HCEC 1CT (cell line): ENCODE measurements around the gene CHD1.

Experiments used
- DNase-seq: peaks from one replicate; pipeline ENCODE4 v3.0.0-alpha.2; 2017

CHD1 gene

DNA sequence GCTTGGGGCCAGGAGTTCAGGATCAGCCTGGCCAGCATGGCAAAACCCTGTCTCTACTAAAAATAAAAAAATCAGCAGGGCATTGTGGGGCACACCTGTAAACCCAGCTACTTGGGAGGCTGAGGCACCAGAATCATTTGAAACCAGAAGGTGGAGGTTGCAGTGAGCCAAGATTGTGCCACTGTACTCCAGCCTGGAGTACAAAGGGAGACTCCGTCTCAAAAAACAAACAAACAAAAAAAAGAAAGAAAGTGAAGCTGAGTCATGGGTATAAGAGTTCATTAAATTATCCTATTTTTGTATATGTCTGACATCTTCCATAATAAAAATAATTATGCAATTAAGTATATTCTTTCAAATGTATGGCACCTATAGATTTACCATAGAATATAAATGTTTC is 37.2 kb downstream of the CHD1 start:
- DNase-seq: no peak

DNA sequence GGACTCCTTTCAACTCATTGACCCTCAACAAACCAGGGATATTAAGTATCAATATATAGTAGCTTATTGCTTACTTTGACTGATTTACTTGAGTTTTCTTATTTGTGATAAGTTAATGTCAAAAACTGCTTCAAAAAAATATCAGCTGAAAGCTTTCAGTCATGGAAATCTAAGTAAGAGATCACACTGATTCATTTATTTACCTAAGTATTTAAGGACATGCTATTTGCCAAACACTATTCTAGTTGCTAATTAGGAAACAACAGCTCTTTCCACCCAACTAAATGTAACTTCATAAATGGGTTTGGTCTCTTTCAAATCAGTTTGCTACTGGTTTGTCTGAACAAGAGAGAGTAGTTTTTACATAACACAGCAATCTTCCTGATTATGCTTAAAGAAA is 48.2 kb downstream of the CHD1 start:
- no peak for DNase-seq

DNA sequence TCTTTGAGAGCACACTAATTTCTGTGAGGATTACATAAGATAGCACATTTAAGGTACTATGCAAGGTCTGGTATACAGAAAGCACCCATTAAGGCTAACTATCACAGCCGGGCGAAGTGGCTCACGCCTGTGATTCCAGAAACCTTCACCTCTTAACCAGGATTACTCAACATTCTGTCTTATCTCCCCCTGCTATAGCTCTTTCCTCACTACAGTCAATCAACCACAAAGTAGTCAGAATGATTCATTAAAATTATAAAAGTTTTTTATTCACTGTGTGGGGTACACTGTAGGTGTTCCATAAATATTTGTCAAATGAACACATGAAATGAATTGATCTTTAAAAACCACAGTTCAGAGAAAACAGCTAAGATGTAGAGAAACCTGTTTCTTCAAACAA is 48.7 kb downstream of the CHD1 start:
- no peak for DNase-seq

DNA sequence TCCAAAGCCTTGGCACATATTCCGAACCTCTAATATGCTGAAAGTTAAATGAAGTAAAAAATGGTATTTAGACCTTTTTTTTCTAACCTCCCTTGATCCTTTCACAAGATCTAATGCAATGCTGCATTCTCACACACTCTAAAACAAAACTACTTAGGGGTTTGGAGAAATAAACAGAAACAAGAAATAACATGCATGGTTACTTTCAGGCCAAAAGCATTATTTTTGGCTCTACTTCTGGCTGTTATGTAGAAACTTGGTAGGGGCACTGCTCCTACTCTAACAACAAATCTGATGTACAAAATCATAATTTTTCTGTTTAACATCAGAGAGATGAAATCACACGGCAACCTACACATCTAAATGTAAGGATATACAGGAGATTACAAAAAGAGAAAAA is 51.2 kb downstream of the CHD1 start:
- no peak for DNase-seq

DNA sequence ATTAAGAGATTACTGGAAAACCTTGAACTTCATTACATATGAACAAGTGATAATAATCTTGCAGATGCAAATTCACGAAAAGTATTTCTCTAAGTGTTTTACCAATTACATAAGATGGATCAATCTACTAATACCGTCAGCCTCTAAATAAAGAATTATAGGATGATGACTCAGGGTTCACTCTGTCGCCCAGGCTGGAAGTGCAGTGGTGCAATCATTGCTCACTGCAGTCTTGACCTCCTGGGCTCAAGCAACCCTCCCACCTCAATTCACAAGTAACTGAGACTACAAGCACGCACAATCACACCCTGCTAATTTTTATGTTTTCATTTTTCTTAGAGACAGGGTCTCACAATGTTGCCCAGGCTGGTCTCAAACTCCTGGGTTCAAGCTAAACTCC is 56.1 kb downstream of the CHD1 start:
- DNase-seq: peak; percentile 72

DNA sequence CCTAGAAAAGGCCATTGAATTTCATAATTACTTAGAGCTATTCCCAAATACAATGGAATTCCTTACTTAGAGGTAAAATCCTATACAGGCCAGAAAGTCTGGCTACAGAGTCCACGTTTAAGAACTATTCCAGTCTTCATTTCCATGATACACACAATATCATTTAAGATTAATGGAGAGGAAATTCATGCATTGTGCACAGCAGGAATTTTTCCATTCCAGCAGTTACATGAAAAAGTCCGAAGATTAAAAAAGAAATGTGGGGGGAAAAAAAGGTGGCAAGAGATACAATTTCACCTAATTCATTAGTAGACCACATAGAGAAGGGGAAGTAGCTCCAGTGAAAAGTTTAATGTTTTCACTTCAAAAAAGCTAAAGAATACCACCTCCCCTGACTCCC is 63.1 kb downstream of the CHD1 start:
- no peak for DNase-seq

DNA sequence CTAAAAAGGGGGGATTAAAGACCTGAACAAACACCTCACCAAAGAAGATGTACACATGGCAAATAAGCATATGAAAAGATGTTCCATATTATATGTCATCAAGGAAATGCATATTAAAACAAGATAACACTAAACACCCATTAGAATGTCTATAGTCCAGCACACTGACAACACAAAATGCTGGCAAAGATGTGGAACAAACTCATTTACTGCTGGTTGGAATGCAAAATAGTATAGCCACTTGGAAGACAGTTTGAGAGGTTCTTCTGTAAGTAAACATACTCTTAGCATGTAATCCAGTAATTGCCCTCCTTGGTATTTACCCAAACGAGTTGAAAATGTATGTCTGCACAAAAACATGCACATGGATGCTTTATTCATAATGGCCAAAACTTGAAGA is 81.8 kb downstream of the CHD1 start:
- no peak for DNase-seq

DNA sequence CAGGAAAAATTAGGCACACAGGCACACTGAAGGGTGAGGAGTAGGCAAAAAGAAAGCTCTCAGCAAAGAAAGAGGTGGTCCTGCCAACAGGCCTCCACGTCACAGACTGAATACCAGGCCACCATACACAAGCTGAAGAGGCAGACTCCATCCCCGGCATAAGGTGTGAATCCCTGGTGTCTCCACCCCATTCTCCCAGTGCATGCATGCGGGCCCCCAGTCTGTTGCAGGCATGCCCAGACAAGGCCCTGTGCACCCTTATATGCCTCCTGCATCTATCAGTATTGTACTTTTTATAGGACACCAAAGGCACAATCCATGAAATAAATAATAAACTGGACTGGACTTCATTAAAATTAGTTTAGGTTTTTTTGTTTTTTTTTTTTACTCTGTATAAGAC is 82.3 kb downstream of the CHD1 start:
- DNase-seq: no peak

DNA sequence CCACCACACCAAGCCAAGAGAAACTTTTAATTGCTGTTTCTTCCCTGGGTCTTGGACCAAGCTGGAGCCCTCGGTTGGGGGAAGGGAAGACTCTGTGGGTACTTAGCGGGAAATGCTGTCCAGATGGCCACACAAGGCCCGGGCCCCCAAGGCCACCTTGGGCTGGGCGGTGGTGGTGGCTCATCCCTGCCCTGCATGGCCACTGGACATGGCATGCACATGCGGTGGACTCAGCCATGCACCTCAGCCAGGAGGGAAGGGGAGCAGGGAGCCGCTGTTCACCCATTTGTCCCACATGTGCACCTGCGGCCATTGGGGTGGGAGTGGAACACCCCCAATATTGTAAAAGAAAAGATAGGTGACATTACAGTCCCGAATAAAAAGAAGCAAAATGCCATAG is 82.9 kb downstream of the CHD1 start:
- no peak for DNase-seq

DNA sequence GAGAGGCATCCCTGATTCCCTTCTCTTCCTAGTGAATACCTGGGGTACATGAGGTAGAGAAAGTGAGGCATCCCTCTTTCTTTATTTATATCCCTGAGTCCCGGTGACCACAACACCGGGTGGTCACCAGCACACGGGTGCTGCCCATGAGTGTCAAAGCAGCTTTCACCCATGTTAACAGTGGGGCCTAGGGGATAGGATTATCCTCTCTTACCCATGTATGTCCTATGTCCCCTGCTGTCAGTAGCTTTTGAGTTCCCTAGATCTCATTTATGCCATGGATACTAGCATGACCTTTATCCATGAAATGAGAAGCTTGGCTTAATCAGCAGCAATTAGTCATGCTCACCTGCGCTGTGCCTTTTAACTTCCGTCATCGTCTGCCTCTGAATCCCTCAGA is 83.9 kb downstream of the CHD1 start:
- DNase-seq: no peak

DNA sequence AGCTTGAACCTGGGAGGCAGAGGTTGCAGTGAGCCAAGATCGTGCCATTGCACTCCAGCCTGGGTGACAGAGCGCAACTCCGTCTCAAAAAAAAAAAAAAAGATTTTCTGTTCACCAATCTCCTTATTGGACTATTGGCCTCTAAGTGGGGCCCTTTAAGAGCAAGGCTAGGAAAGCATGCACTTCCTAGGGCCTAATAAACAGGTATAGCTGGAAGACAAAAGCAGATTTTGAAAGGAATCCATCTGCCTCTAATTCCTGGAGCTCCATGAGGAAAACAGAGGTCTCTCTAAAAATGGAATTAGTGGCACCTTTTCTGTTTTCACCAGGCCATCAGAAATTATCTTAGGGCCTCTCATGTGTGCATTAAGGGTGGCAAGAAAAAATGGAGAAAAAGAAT is 85.3 kb downstream of the CHD1 start:
- no peak for DNase-seq

DNA sequence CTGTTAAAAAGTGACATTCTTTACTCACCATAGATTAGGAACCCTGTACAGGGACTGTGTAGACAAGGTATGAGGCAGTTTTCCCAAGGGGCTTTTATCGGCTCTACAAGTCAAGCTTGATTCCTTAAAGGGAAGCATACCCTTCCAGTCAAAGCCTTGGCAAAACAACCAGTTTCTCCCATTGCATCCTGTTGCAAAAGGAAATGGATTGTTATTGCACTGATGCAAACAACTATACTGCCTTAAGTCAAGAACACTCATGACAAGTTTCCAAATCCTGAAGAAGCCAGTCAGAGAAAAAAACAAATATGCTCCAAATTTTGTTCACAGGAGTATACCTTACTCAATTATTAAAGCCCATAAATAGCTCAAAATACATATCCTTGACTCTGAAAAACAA is 87.9 kb downstream of the CHD1 start:
- no peak for DNase-seq

DNA sequence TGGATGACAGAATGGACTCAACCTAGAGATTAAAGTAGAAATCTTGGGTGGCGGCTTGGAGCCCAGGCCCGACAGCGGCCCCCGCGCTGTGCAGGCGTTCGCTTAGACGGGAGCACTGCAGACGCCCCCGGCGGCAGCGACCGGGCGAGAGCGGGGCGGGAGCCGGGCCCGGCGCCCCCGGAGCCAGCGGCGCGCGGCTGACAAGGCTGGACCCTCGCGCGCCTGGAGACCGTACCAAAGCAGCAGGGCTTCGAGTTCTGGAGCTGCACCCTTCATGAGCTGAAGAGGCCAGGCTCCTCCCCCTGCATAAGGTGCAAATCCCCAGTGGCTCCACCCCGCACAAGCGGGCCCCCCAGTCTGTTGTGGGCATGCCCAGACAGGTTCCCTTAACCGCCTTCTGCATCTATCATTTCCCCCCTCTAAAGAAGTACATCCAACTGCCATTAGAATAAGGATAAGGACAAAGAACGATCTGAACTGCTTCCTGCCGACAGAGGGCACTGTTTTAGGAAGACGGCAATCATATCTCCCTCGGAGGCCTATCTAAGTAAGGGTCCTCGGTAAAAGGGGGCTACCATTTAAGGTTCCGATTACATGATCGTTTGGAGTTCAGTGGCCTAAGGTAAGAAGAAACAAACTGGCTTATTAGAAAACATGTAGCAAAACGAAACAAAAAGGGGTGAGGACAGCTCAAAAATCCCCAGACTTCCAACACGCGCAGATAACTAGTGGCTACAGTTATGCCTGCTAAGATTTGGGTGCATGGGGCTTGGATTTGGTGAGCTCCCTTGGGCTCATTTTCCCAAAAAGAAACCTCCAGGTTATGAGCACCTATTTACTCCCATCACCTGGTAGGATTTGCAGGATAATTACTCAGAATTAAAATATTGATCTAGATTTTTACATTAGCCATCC is 89.1 kb downstream of the CHD1 start:
- DNase-seq: no peak

DNA sequence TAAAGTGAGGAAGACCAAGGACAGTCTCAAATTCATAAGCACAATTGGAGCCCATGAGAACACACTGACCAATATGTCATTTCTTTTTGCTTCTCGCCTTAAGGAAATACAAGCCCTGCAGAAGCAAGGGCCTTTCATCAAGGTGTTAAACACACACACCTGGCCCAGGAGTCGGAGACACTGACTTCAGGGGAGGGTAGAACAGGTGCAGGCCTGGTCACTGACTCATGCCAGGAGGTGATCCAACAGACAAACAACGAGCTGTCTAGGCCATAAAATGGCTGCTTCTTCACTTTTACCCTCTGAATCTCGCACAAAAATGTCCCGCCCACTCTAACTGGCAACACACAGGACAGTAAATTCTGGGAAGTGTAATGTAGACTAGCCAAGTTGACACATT is 92.6 kb downstream of the CHD1 start:
- DNase-seq: no peak

DNA sequence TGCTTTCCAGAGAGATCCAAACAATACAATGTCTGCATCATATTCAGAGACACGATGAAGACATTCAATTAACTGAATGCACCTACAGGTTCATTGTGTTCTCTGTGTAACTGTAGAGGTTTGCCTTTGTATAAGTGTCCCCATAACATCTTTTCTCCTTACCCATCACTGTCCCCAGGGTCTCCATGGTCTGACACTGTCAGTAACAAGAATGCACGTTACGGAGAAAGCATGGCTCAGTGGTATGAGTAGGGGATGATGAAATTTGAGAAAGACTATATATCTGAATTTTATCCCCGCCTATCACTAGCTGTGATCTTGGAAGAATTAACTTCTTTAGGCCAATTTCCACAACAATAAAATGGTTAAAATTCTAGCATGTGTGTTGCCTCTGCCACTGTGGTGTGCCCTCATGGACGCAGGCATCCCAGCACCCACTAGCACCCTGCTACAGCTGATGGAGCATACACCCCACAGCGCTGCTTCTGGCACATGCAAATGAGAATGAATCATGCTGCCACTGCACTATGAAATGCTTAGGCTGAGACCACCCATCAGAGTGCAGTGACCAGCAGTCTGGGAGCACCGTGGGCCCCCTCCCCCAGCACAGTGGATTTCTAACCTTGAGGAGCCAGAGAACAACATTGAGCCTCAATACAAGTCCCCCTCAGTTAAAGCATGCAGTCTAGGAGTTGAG is 101.1 kb downstream of the CHD1 start:
- no peak for DNase-seq

DNA sequence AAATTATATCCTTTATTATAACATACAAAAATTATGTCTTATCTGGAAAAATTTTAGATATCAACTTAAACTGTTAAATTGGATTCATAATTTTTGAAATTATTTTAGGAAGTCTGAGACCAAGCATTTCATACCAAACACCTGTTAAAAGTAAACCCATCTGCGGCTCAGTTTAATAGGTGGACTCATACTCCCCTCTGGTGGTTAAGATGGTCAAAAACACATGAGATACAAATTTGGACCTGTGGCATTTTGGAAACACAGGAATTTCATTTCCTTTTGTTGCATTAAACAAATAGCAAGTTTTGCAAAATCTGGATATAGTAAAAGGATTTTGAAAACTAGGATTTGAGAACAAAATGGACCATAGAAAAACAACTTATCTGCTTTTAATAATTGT is 101.6 kb downstream of the CHD1 start:
- peak; percentile 41 for DNase-seq

DNA sequence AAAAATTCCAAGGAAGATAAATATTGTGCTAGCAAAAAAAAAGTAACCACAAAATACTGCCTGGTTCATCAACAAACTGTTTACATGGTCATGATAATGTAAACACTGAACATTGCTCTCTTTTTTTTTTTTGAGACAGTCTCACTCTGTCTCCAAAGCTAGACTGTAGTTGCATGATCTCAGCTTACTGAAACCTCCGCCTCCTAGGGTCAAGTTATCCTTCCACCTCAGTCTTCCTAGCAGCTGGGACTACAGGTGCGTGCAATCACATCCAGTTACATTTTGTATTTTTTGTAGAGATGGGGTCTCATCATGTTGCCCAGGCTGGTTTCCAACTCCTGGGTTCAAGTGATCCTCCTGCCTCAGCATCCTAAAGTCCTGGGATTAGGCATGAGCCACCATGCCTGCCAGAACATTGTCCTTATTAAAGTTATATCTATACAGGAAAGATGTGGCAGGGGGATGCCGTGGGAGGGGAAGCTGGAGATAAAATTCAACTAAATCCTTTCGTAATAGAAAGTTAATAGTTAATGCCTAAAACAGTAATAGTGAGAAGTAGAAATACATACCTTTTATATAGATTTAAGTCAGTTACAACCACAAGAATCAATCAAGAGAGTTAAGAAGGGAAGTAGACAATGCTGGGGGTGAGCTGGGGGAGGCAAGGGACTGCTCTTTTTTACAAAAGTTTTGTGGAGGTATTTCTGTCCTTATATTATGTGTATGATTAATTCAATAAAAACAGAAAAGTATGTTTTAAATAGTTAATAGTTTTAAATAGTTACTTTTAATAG is 103.0 kb downstream of the CHD1 start:
- DNase-seq: no peak

DNA sequence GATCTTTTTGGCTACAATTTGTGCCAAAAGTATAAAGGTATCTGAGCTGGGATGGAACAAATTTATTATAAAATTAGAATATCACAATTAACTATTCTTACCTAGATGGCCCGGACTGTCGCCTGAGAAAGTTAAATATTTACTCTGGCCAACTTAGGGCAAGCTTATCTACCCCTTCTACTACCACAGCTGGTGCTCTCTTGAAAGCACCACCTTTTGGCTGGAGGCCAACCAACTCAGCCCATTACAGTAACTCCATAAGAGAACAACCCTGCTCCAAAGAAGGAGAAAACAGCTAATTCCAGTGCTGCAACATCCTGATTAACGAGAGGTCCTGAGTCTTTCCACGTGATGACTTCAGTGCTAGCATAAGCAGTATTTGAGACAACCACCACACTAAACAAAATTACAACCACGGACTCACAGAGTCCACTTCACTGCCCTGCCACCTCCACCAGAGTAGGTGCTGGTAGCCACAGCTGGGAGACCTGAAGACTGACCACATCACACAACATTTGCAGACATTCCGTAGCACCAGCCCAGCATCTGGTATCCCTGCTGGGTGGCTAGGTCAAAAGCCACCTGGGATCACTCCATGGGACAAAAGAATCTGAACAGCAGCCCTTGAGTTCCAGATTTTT is 112.1 kb downstream of the CHD1 start:
- DNase-seq: no peak

DNA sequence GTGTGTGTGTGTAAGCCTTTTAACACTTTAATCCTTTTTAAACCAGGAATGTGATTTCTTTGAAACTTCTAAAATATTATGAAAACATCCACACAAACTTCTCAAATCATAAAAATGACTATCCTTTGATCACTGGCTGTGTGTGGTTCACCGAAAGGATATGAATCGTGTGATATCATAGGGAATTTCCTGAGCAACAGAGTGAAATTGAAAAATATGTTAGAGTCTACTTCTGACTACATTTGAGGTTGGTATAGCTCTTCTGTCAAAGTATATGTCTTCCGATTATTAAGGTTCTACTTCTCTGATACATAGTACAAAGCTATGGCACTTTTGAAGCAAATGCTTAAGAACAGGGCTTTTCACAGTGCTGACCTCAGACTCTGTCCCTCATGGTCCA is 115.1 kb downstream of the CHD1 start:
- no peak for DNase-seq

DNA sequence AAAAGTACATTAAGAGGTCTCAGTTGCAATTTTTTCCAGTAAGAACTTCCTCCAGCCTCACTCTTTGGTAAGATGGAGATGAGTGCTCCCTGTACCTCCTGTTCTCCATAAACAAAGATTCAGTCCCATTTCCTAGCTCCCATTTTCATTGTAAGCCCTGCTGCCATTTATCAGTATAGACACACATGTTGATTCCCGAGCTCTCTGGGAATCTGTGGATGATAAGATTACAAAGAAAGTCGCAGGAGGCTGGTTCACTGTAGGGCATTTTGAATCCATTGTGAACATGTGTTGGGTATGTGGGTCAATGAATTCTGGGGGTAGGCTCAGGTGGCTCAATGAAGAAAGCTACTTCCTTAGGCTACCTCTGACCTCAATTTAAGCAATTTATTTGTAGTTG is 118.6 kb downstream of the CHD1 start:
- DNase-seq: no peak

DNA sequence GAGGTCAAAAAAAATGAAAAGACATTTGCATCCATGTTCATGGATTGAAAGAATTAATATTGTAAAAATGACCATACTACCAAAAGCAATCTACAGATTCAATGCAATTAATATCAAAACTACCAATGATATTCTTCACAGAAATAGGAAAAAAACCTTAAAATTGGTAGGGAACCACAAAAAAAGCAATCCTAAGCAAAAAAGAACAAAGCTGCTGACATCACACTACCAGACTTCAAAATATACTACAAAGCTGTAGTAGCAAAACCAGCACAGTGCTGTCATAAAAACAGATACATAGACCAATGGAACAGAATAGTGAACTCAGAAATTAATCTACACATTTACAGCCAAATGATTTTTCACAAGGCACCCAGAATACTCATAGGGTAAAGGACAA is 121.0 kb downstream of the CHD1 start:
- DNase-seq: no peak

DNA sequence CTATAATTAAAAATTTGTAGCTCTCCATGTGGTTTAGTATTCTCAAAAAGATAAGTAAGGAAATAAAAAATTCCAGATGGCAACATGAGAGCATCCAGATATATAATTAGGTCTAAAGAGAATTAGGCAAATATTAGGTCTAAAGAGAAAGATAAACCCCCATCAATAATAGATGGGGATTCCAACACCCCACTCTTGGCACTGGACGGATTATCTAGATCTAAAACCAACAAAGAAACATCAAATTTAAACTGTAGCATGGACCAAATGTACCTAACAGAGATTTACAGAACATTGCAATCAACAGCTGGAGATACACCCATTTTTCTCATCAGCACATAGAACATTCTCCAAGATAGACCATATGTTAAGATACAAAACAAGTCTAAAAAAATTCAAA is 123.7 kb downstream of the CHD1 start:
- DNase-seq: no peak

DNA sequence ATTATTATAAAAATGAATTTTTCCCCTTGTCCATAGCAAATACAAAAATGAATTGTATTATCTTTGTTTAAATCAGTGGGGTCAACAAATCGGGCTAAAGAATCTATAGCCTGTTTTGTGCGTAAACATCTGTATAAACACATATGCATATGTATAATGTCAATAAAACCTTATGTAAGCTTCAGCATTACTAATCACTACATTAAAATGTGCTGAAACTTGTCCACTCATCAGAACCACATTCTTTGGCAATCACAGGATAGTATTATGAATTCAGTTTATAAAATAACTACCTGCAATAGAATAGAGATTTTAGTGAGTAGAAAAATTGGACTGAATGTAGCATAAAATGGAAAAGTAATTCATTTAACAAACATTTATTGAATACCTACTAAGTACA is 124.7 kb downstream of the CHD1 start:
- peak; percentile 38 for DNase-seq
